Stimulated activated CD8-positive, alpha-beta memory T cell treated with anti-CD3 and anti-CD28 coated beads, Interleukin-12 subunit alpha, Interleukin-12 subunit beta, amount 100 ng/mL, for 24 hours (primary cell): ENCODE results near the gene PSMD11.

Experiments used
- DNase-seq: peaks from one replicate; pipeline ENCODE4 v3.0.0-alpha.2; 2020; ENCODE audit errors: extremely low read depth

The PSMD11 gene

DNA sequence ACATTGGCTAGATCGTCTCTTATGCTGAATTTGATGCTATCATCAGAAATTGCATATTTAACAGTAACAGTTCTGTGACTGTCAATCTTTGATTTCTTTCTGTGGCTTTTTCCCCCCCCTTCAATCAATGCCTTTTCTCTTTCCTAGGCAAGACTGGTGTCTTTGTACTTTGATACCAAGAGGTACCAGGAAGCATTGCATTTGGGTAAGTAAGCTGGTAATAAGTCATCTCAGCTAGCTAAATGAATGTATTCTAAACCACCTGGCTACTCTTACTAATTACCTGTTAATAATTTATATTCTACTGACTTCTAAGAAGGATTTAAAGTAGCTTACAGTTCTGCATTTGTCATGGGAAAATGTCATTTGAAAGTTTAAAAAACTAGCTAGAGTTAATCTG, 20.1 kb downstream of the PSMD11 start:
- no peak for DNase-seq

- no peak for DNase-seq
Measured at GRCh38 chr17:32467949-32468348, 23.6 kb downstream of the PSMD11 start.

DNA sequence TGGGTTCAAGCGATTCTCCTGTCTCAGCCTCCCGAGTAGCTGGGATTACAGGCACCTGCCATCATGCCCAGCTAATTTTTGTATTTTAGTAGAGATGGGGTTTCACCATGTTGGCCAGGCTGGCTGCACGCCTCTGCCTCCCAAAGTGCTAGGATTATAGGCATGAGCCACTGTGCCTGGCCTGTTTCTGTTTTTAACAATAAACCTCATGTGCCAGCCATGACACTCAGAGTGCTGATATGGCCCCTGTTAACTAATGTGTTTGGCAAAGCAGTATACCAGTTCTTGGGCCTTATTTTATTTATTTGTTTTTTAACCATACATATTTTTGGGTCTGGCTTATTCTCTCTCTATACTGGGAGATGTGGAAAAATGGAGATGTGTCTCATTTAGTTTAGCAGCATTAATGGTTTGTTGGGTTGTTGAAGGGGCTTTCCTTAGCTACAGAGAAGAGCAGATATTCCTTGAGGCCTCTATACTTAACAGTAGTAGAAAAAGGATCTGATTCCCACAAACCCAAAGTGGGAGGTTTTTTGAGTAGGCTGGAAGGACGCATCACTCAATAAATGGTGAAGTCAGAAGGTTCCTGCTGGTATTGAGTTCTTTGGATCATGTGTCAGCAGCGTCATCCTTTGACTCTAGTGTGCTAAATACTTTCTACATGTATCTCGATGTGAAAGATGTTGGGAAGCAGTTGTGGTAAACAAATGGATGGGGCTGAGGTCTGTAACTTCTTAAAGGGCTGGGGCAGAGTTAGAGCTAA, 26.3 kb downstream of the PSMD11 start:
- DNase-seq = no peak

- no peak for DNase-seq
Measured at GRCh38 chr17:32471652-32472051, 27.3 kb downstream of the PSMD11 start.

DNA sequence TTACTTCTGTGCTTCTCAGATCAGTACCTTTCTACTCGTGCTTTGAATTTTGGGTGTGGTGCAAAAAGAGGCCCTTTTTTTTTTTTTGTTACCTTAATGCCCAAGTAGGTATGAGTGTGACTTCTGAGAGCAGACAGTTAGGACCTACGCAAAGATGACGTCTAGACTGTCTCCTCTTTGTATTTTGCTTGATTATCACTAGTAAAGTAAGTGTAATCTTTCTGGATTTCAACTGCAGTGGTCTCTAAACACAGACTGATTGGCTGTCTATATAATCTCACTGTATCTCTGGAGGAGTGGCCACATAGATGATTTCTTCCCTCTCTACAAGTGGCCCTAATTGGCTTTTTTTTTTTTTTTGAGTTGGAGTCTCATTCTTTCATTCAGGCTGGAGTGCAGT, 30.9 kb downstream of the PSMD11 start:
- no peak for DNase-seq

GRCh38 chr17:32477220-32477619, 32.9 kb downstream of the PSMD11 start:
- no peak for DNase-seq

GRCh38 chr17:32479074-32479617, 34.8 kb downstream of the PSMD11 start:
- DNase-seq = no peak

DNA sequence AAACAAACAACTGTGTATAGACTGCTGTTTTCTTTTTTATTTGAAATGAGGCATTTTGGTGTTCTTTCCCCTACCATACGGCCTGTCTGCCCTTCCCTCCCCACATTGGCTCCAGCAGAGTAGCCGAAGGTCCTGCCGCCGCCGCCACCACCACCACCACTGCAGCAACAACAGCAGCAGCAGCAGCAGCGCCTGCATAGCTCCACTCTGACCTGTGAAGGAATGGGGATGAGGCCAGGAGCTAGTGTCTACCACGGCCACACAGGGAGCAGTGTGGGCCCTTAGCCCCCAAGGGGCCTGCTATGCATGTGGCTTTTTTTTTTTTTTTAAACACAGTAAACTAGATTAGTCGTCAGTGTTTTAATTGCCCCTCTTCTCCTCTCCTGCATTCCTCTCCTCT, 36.9 kb downstream of the PSMD11 start:
- no peak for DNase-seq

- no peak for DNase-seq
Measured at GRCh38 chr17:32482568-32483320, 38.4 kb downstream of the PSMD11 start.

GRCh38 chr17:32483451-32484019, 39.2 kb downstream of the PSMD11 start:
- no peak for DNase-seq

DNA sequence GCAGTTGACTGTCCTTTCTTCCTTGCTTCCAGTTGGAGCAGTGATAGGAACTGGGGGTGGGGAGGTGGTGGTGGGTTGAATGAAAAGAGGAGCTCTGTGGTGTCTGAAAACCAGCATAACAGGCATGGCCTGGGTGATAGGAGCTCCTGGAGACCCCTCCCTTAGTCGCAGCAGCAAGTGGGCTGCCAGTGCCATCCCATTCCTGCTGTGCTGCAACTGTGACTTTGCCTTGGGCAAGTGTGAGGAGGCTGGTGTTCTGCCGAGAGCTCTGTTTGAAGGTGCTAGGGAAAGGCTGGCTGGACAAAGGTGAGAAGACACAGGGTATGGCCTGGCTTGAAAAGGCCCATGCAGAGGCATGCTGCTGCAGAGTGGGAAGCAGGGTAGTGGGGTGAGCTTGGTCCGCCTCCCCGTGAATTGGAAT, 39.7 kb downstream of the PSMD11 start:
- no peak for DNase-seq

DNA sequence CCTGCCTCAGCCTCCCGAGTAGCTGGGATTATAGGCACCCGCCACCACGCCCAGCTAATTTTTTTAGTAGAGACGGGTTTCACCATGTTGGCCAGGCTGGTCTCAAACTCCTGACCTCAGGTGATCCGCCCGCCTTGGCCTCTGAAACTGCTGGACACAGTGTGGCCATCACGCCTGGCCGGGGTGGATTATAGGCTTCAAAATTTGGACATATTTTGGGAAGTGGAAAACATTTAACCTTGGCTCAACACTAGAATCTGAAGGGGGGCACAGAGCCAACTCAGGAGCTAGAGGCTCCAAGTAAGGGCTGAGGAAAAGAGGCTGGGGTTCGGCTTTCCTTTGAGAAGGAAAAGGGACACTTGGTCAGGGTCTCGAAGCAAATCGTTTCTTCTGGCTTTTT, 40.3 kb downstream of the PSMD11 start:
- DNase-seq = no peak

GRCh38 chr17:32485261-32486110, 41.2 kb downstream of the PSMD11 start:
- DNase-seq = no peak

GRCh38 chr17:32486111-32486700, 41.9 kb downstream of the PSMD11 start:
- DNase-seq = no peak

GRCh38 chr17:32486701-32487472, 42.6 kb downstream of the PSMD11 start, which contains the start of gene CDK5R1:
Gene CDK5R1 (plus strand): TSS chr17:32486993. CDS start chr17:32487621, 628 bp downstream.
- no peak for DNase-seq

GRCh38 chr17:32487473-32488176, 43.3 kb downstream of the PSMD11 start:
- no peak for DNase-seq

GRCh38 chr17:32488177-32488542, 43.9 kb downstream of the PSMD11 start:
- DNase-seq = no peak

GRCh38 chr17:32488604-32489180, 44.4 kb downstream of the PSMD11 start:
- no peak for DNase-seq

- no peak for DNase-seq
Measured at GRCh38 chr17:32489320-32490100, 45.2 kb downstream of the PSMD11 start.
